ENCODE data around the gene PDCD6IP.
"Not testable (repeated sequence)": the region's sequence is repeated elsewhere in the genome, so short reads cannot be mapped to it uniquely, and the experiment has no call there.

Gene PDCD6IP

GRCh38 chr3:33848624-33849347 is 50.4 kb downstream of the PDCD6IP start:
- no peak for TF ChIP-seq CTCF (IDR thresholded peaks at IDR 0.05; ENCODE audit: unreplicated experiment in 3 of 3)
- H3K4me1 Mint-ChIP-seq: no peaks in the 10 kb centered on the region
- no peak overlapping the region for H3K27ac Mint-ChIP-seq
- H3K27me3 Mint-ChIP-seq (ENCODE audit: low read depth): no peaks in the 10 kb centered on the region
- H3K36me3 Mint-ChIP-seq (ENCODE audit: low read depth): peaks cover 41% of the 10 kb centered on the region
- no peaks in the 10 kb centered on the region for H3K9me3 Mint-ChIP-seq
- H3K4me3 Mint-ChIP-seq: no peak overlapping the region

GRCh38 chr3:33850599-33850998 is 52.2 kb downstream of the PDCD6IP start:
- H3K27me3 Mint-ChIP-seq (ENCODE audit: low read depth); H3K4me1 Mint-ChIP-seq; H3K4me3 Mint-ChIP-seq; H3K27ac Mint-ChIP-seq; H3K9me3 Mint-ChIP-seq: not testable (repeated sequence)
- peaks cover 52% of the 10 kb centered on the region for H3K36me3 Mint-ChIP-seq (ENCODE audit: low read depth)

- Mint-ChIP-seq H3K27ac (peak overlapping the region in 1 of 3 experiments; percentile 1), H3K36me3 (ENCODE audit: low read depth) (peaks cover 50% of the 10 kb centered on the region)
- H3K9me3 Mint-ChIP-seq; H3K4me3 Mint-ChIP-seq; H3K27me3 Mint-ChIP-seq (ENCODE audit: low read depth); H3K4me1 Mint-ChIP-seq: not testable (repeated sequence)
These were observed 57.0 kb downstream of the PDCD6IP start for GRCh38 chr3:33855407-33855806.

- no peak for TF ChIP-seq CTCF (IDR thresholded peaks at IDR 0.05; ENCODE audit: unreplicated experiment in 3 of 3)
- peaks cover 51% of the 10 kb centered on the region for H3K36me3 Mint-ChIP-seq (ENCODE audit: low read depth)
- H3K9me3 Mint-ChIP-seq: no peaks in the 10 kb centered on the region
- peak overlapping the region in 1 of 3 experiments; percentile 12 for H3K27ac Mint-ChIP-seq
- no peaks in the 10 kb centered on the region for H3K27me3 Mint-ChIP-seq (ENCODE audit: low read depth)
- H3K4me3 Mint-ChIP-seq: no peak overlapping the region
- H3K4me1 Mint-ChIP-seq: no peaks in the 10 kb centered on the region
These were observed 57.6 kb downstream of the PDCD6IP start for GRCh38 chr3:33855884-33856546.

GRCh38 chr3:33857701-33858100 is 59.3 kb downstream of the PDCD6IP start:
- H3K4me3 Mint-ChIP-seq; H3K27me3 Mint-ChIP-seq (ENCODE audit: low read depth); H3K27ac Mint-ChIP-seq; H3K4me1 Mint-ChIP-seq; H3K9me3 Mint-ChIP-seq: not testable (repeated sequence)
- H3K36me3 Mint-ChIP-seq (ENCODE audit: low read depth): peaks cover 47% of the 10 kb centered on the region

GRCh38 chr3:33858131-33858530 is 59.7 kb downstream of the PDCD6IP start:
- Mint-ChIP-seq H3K36me3 (ENCODE audit: low read depth) (peaks cover 48% of the 10 kb centered on the region), H3K4me1 (no peaks in the 10 kb centered on the region), H3K4me3 (no peak overlapping the region), H3K9me3 (no peaks in the 10 kb centered on the region), H3K27me3 (ENCODE audit: low read depth) (no peaks in the 10 kb centered on the region), H3K27ac (no peak overlapping the region)
- TF ChIP-seq CTCF (IDR thresholded peaks at IDR 0.05; ENCODE audit: unreplicated experiment in 3 of 3): no peak

GRCh38 chr3:33860373-33861050 is 62.1 kb downstream of the PDCD6IP start:
- Mint-ChIP-seq H3K27ac (no peak overlapping the region), H3K9me3 (no peaks in the 10 kb centered on the region), H3K4me1 (no peaks in the 10 kb centered on the region), H3K4me3 (no peak overlapping the region), H3K27me3 (ENCODE audit: low read depth) (no peaks in the 10 kb centered on the region), H3K36me3 (ENCODE audit: low read depth) (peaks cover 47% of the 10 kb centered on the region)
- no peak for TF ChIP-seq CTCF (IDR thresholded peaks at IDR 0.05; ENCODE audit: unreplicated experiment in 3 of 3)

All from nephron (organoid).